AG09319 (cell line): Measurements from ENCODE around the gene ESPNL.

Experiments used
- DNase-seq: peaks from one replicate; pipeline ENCODE4 v3.0.0-alpha.2; 2010; ENCODE audit warnings: low read depth; ENCODE audit errors: extremely low read depth
- TF ChIP-seq, protein P1 (sequence below): IDR thresholded peaks from 2 replicates; pipeline ENCODE4 v1.5.1; 2011; ENCODE audit warnings: low read depth, mild to moderate bottlenecking, inconsistent platforms, low read length, moderate library complexity

Gene ESPNL

DNA sequence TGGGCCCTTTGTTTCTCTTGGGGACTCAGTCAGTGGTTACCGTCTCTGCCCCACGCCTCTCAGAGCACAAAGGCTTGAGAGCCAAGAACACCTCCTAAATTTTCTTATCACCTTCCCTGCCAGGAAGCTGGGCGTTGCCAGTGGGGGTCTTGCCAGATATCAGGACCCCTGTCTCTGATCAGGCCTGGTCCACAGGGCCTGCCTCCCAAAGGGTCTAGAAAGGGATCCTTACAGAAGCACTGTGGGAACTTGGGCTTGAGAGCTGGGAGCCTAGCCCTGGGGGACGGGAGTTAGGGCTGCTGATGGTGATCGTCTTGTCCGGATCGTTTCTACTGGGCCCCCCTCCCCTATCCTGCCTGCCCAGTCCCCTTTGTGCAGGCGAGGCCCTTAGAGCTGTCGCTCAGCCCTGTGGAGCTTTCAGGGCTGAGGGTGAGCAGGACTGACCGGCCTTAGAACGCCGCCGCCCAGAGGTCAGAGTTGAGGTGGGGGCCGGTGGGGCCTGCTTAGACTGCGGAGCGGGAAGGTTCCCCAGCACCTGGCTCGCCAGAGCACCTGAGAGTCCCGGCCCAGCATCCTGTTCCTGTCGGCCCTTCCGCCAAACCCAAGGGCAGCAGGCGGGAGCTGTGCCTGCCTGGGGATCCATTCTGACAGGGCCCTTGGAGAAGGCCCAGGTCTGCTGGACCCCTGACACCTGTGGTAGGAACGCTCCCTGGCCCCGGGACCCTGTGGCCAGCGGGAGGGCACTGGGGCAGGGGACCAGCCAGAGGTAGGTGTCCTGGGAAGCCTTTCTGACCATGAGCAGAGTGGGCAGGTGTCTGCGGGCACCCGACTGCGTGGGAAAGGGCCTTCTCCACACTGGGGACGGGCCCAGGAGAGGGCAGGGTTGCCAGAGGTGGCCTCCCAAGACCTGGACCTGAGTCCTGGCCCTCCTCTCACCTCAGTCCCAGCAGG is 956 bp downstream of the ESPNL start:
- no peak for DNase-seq
- TF ChIP-seq, protein P1, sequence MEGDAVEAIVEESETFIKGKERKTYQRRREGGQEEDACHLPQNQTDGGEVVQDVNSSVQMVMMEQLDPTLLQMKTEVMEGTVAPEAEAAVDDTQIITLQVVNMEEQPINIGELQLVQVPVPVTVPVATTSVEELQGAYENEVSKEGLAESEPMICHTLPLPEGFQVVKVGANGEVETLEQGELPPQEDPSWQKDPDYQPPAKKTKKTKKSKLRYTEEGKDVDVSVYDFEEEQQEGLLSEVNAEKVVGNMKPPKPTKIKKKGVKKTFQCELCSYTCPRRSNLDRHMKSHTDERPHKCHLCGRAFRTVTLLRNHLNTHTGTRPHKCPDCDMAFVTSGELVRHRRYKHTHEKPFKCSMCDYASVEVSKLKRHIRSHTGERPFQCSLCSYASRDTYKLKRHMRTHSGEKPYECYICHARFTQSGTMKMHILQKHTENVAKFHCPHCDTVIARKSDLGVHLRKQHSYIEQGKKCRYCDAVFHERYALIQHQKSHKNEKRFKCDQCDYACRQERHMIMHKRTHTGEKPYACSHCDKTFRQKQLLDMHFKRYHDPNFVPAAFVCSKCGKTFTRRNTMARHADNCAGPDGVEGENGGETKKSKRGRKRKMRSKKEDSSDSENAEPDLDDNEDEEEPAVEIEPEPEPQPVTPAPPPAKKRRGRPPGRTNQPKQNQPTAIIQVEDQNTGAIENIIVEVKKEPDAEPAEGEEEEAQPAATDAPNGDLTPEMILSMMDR, result no peak

DNA sequence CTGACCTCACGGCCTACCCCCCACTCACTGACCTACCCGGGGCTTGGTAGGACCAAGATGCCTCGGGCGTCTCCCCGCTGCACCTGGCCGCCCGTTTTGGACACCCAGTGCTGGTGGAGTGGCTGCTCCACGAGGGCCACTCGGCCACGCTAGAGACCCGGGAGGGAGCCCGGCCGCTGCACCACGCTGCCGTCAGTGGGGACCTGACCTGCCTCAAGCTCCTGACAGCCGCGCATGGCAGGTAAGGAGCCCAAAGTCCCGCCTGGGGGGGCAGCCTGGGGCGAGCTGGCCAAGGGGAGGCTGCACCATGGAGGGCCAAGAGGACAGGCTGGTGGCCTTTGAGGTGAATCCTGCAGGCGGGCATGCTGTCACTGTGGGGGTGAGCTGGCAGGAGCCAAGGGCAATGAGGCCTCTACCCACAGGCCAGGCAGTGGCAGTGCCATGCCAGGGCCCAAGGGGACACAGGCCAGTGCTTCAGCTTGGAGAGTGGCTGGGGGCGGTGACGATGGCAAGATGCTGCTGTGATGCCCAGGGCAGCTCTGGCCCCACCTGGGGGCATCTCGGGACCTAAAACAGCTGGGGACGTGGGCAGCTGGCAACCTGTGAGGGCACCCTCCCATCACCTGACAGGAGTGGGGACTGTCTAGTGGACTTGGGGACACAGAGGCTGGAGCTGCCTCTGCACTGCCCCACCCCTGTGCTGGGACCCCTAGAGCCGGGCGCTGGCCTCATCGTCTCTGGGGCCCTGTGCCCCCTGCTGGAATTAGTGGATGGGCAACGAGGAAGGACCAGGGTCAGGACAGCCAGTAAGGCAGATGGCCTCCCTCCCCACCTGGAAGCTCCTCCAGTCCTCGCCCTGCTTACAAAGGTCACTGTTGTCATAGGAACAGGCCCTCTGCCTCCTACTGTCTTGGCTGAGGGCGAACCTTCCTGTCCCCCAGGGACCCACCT is 2.0 kb downstream of the ESPNL start:
- no peak for DNase-seq
- TF ChIP-seq, protein P1, result no peak

GRCh38 chr2:238102865-238103264 is 2.7 kb downstream of the ESPNL start:
- TF ChIP-seq, protein P1, result no peak
- no peak for DNase-seq

- TF ChIP-seq, protein P1, result no peak
- no peak for DNase-seq
These were observed 3.5 kb downstream of the ESPNL start for GRCh38 chr2:238103465-238104225.

DNA sequence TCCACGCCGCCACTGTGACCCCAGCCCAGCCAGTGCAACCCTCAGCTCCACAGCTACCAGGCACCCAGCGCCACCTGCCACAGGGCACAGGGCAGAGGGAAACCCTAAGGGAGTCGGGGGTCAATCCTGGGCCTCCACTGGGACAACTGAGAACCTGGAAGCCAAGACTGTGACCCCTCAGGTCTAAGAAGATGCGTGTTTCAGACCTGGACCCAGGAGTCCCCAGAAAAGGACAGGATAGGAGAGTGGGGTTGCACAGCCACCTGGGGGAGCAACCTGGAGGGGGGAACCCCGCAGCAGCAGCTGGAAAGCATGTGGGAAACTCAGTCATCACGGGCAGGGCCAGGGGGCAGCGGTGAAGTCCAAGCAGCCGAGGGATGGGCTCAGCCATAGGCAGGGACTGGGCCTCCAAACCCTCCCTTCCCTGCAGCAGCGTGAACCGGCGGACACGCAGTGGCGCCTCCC is 4.1 kb downstream of the ESPNL start:
- DNase-seq, result no peak
- TF ChIP-seq, protein P1, result no peak

DNA sequence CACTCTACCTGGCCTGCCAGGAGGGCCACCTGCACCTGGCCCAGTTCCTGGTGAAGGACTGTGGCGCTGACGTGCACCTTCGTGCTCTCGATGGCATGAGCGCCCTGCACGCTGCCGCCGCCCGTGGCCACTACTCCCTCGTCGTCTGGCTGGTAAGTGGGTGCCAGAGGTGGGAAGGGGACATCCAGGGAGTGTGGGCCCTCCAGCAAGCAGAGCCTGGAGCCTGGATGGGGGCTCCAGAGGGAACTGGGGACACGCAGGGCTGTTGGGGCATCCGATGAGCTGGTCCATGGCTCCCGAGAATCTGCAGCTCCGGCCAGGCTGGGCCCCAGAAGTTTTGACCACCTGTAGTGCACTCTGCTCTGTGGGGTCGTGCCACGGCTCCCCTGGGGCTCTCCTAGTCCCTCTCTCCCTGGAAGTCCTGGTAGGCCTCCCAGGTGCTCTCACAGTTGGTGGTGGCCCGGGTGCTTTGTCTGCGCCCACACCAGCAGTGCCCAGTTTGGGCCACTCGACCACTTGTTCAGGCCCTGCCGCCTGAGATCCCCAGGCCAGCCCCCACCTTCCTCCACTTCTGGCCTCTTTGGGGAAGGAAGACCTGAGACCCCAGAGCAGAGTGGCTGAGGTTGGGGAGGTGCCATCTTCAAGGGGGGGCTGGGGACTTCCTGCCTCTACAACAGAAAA is 4.7 kb downstream of the ESPNL start:
- TF ChIP-seq, protein P1, result no peak
- no peak for DNase-seq
